Uterus (tissue), 2 donors: ENCODE data around the gene IFTAP.

Source experiments
- CTCF ChIP-seq, 4 experiments: fragments of 200-600 bp in 2 of 4; fragments of 450-650 bp in 2 of 4; sonication (generic) in 2 of 4; IDR thresholded peaks; one replicate each; pipeline ENCODE4 v1.5.1; 2016 to 2019; ENCODE audit warnings: antibody characterized with exemption in 4 of 4, mild to moderate bottlenecking in 2 of 4, moderate library complexity in 1 of 4
- POLR2A ChIP-seq, 2 donors: fragments of 450-650 bp; IDR thresholded peaks; one replicate each; pipeline ENCODE4 v1.6.1; 2016; ENCODE audit warnings: antibody characterized with exemption in 2 of 2, mild to moderate bottlenecking in 1 of 2, moderate library complexity in 1 of 2

- TF ChIP-seq CTCF (IDR thresholded peaks at IDR 0.05): peak; percentile 51 to 74 (median 64)
- no peak for TF ChIP-seq POLR2A (IDR thresholded peaks at IDR 0.05)
Measured at GRCh38 chr11:36672815-36673450, 78.6 kb downstream of the IFTAP start.
